ENCODE data around the gene C2.
"Not testable (repeated sequence)": the region's sequence is repeated elsewhere in the genome, so short reads cannot be mapped to it uniquely, and the experiment has no call there.

C2 gene

DNA sequence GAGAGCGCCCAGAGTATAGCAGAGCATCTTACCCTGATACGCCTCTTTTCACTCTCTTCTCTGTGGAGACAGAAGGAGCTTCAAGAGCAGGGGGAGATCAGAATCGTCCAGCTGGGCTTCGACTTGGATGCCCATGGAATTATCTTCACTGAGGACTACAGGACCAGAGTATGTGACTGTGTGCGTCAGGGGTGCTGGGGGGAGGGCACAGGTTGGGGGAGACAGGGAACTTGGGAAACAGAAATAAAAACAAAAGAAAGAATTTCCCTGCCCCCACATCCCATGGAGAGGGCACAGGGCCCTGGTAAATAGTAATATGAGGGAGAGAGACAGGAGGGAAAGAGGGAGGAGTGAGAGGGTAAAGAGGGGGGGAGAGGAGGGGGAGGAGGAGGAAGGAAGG is 51.3 kb downstream of the C2 start:
- DNase-seq (ENCODE audit: insufficient read length, low spot score) (no peak), FAIRE-seq (no peak)
- no peak for TF ChIP-seq POLR2A (IDR thresholded peaks at IDR 0.05; ENCODE audit: low read depth, low read length)

DNA sequence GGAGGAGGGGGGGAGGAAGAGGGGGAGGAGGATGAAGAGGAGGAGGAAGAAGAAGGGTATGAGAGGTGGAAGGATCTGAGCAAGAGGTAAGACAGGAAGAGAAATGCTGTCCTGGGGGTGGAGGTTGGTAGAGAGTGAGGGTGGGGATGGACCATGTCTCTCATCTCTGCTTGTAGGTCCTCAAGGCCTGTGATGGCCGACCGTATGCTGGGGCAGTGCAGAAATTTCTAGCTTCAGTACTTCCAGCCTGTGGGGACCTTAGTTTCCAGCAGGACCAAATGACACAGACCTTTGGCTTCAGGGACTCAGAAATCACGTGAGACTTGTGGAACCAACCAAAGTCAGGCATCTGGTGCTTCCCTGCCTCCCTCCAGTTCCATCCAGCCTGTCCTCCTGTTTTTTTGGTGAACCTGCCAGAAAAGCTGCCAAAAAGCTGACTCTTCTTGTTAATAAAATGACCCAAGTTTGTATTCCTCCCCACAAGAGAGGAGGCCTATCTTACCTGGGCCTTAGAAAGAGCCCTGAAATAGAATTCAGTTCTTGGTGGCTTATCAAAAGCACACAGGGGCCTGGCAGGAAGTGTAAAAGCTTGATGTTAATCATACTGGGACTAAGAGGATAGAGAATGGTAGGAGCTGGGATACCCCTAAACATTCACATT is 51.9 kb downstream of the C2 start:
- TF ChIP-seq POLR2A (IDR thresholded peaks at IDR 0.05; ENCODE audit: low read depth, low read length), result no peak
- DNase-seq (ENCODE audit: insufficient read length, low spot score) (no peak), FAIRE-seq (no peak)

DNA sequence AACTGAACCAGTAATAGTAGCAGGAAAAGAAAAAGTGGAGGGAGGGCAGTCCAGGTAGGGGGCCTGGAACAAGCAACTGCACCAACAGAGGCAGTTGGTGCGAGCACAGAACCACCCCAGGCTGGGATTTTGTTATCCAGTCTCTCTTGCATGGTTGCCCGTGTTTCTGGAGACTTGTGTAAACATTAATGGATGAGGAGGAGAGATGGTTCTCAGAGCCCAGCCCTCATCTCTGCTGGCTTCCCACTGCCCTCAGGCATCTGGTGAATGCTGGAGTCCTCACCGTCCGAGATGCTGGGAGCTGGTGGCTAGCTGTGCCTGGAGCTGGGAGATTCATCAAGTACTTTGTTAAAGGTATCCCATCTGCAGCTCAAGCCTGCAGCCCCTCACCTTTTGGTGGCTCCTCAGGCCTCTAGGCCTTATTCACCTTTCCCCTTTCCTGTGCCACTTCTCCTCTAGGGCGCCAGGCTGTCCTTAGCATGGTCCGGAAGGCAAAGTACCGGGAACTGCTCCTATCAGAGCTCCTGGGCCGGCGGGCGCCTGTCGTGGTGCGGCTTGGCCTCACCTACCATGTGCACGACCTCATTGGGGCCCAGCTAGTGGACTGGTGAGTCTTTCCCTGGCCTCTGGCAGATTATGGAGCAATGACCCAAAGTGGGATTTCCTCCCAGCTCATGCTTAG is 52.8 kb downstream of the C2 start:
- DNase-seq (ENCODE audit: insufficient read length, low spot score); FAIRE-seq: not testable (repeated sequence)

DNA sequence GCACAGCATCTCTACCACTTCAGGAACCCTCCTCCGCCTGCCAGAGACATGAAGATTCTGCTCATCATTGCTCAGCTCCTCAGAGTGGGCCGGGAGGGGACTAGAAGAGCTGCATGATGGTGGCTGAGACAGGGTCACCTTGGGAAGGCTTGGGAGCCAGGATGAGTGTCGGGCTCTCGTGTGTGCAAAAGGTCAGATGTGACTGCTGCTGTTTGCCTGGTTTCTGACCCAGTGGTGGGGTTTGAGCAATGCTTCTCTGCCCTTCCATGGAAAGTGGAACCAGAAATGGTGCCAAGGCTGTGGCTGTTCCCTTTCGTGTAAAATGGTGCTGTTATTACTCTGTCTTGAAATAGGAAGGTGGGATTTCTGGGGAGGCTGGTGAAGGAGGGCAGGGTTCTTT is 53.5 kb downstream of the C2 start:
- FAIRE-seq; DNase-seq (ENCODE audit: insufficient read length, low spot score): not testable (repeated sequence)

DNA sequence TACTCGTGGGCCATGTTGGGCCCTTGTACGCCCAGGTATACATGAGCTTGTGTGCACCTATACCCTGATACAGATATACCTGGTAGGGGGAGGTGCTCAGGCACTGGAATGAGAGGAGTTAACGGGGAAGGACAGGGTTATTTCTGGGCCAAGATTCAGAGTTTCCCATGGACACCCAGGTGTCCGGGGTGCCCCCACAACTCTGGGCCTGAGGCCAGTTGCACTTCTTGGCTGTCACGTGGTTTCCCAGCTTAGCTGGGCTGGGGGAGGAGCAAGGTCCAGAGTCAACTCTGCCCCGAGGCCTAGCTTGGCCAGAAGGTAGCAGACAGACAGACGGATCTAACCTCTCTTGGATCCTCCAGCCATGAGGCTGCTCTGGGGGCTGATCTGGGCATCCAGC is 54.2 kb downstream of the C2 start, which contains the start of gene C4A:
C4A (plus strand) TSS at position 314 of the 400 bp plus-strand sequence; CDS start at position 365, 51 bp downstream.
- not testable (repeated sequence) for FAIRE-seq; DNase-seq (ENCODE audit: insufficient read length, low spot score)

DNA sequence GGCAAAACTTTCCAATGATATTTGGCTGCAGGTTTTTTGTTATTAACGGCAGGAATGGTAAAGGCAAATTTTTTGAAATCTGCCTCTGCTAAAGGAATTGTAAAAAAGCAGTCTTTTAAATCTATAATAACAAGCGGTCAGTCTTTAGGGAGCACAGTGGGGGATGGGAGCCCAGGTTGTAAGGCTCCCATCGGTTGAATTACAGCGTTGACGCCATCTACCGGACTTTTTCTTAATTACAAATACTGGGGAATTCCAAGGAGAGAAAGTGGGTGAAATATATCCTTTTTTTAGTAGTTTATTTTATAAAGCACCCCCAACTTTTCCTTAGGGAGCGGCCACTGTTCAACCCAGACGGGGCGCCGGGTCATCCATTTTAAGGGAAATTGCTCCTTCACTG is 61.8 kb downstream of the C2 start:
- not testable (repeated sequence) for DNase-seq (ENCODE audit: insufficient read length, low spot score); FAIRE-seq

DNA sequence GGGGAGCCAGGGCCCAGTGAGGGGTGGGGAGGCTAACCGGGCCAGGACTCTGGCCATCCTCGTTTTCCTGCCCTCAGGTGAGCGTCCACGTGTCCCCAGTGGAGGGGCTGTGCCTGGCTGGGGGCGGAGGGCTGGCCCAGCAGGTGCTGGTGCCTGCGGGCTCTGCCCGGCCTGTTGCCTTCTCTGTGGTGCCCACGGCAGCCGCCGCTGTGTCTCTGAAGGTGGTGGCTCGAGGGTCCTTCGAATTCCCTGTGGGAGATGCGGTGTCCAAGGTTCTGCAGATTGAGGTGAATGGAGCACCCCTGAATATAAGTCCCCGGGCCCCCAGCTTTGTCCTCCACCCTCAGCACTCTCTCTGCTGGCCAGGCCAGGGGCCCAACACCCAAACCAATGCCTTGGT is 66.9 kb downstream of the C2 start:
- DNase-seq (ENCODE audit: insufficient read length, low spot score); FAIRE-seq: not testable (repeated sequence)
